Jurkat, Clone E6-1 (cell line): ENCODE results near the gene RNF187.

Experiments used
- DNase-seq: peaks from one replicate; pipeline ENCODE4 v3.0.0-alpha.2; 2011; ENCODE audit warnings: low read depth, low spot score
- H3K4me3 ChIP-seq: 2 replicates; pipeline ENCODE4 v1.5.1; 2011; ENCODE audit warnings: mild to moderate bottlenecking, low read length, control low read depth, moderate library complexity

The RNF187 gene

GRCh38 chr1:228530951-228531731 lies 44.0 kb downstream of the RNF187 start:
- no peak for DNase-seq
- no peak overlapping the region for H3K4me3 ChIP-seq

GRCh38 chr1:228538831-228539230 lies 51.6 kb downstream of the RNF187 start:
- DNase-seq = no peak
- H3K4me3 ChIP-seq = no peak overlapping the region

DNA sequence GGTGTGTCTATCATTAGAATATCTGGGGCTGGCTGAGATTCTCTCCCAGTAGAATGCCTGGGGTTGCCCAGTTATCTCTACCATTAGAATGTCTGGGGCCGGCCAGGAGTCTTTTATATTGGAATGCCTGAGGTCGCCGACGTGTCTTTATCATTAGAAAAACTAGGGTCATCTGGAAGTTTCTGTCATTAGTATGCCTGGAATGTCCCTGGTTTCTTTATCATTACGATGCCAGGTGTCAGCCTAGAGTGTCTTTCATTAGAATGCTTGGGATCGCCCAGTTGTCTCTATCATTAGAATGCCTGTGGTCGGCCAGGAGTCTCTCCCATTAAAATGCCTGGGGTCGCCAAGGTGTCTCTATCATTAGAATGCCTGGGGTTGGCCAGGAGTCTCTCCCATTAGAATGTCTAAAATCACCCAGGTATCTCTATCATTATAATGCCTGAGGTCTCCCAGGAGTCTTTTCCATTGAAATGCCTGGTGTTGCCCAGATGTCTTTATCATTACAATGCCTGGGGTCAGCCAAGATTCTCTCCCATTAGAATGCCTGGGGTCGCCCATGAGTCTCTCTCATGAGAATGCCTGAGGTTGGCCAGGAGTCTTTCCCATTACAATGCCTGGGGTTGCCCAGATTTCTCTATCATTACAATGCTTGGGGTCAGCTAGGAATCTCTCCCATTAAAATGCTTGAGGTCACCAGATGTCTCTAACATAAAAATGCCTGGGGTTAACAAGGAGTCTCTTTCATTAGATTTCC lies 53.2 kb downstream of the RNF187 start:
- no peak overlapping the region for H3K4me3 ChIP-seq

DNA sequence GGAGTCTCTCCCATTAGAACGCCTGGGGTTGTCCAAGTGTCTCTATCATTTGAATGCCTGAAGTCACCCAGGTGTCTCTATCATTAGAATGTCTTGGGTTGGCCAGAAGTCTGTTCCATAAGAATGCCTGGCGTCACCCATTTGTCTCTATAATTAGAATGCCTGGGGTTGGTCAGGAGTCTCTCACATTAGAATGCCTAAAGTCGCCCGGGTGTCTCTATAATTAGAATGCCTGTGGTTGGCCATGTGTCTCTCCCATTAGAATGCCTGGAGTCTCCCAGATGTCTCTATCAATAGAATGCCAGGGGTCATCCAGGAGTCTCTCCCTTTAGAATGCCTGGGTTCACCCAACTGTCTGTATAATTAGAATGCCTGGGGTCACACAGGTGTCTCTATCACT lies 54.5 kb downstream of the RNF187 start:
- DNase-seq = no peak
- H3K4me3 ChIP-seq = no peak overlapping the region

More for the DNA sequence above, 53.2 kb downstream of the RNF187 start:
- no peak for DNase-seq

DNA sequence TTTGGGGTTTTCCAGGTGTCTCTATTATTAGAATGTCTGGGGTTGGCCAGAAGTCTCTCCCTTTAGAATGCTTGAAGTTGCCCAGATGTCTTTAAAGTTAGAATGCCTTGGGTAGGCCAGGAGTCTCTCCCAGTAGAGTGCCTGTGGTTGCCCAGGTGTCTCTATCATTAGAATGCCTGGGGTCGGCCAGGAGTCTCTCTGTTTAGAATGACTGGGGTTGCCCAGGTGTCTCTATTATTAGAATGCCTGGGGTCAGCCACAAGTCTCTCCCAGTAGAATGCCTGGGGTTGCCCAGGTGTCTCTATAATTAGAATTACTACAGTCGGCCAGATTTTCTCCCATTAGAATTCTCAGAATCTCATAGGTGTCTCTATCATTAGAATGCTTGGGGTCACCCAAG lies 55.2 kb downstream of the RNF187 start:
- no peak for DNase-seq
- H3K4me3 ChIP-seq = no peak overlapping the region

DNA sequence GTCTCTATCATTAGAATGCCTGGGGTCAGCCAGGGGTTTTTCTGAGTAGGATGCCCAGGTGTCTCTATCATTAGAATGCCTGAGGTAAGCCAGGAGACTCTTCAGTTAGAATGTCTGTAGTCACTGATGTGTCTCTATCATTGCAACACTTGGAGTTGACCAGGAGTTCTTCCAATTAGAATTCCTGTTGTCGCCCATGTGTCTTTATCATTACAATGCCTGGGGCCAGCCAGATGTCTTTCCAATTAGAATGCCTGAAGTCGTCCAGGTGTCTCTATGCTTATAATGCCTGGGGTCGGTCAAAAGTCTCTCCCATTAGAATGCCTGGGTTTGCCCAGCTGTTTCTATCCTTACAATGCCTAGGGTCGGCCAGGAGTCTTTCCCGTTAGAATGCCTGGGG lies 55.8 kb downstream of the RNF187 start:
- no peak for DNase-seq

DNA sequence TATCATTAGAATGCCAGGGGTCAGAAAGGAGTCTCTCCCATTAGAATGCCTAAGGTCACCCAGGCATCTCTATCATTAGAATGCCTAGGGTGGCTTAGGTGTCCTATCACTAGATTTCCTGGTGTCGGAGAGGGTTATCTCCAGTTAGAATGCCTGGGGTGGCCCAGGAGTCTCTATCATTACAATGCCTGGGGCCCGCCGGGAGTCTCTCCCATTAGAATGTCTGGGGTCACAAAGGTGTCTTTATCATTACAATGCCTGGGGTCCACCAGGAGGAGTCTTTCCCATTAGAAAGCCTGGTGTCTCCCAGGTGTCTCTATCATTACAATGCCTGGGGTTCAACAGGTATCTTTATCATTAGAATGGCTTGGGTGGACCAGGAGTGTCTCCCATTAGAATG lies 56.2 kb downstream of the RNF187 start:
- no peak overlapping the region for H3K4me3 ChIP-seq

More for the DNA sequence above, 55.8 kb downstream of the RNF187 start:
- H3K4me3 ChIP-seq = no peak overlapping the region

GRCh38 chr1:228544021-228544850 lies 57.1 kb downstream of the RNF187 start:
- DNase-seq = no peak
- no peak overlapping the region for H3K4me3 ChIP-seq

More for the DNA sequence above, 56.2 kb downstream of the RNF187 start:
- no peak for DNase-seq

DNA sequence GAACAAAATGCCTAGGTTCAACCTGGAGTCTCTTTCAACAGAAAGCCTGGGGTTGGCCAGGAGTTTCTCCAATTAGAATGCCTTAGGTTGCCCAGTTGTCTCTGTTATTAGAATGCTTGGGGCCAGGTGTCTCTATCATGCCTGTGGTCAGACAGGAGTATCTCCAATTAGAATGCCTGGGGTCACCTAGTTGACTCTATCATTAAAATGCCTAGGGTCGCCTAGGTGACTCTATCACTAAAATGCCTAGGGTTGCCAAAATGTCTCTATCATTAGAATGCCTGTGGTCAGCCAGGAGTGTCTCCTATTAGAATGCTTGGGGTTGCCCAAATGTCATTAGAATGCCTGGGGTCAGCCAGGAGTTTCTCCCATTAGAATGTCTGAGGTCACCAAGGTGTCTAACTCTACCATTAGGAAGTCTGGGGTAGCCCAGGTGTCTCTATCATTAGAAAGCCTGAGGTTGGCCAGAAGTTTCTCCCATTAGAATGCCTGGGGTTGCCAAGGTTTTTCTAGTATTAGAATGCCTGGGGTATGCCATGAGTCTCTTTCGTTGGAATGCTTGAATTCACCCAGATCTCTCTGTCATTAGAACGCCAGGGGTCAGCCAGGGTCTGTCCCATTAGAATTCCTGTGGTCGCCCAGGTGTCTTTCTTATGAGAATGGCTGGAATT lies 57.9 kb downstream of the RNF187 start:
- DNase-seq = no peak
- no peak overlapping the region for H3K4me3 ChIP-seq
